GM23338 (cell line): ENCODE results near the gene TAF7L. TPM values are rescaled to one million over a fixed set of nuclear protein-coding genes. Genes with fewer than 3 reads are reported as not detected.
A peak's percentile ranks its signal among the peaks of the same experiment; 100 is the strongest.

ENCODE experiments used
- ATAC-seq: fragments of 200-7000 bp; cut with Tn5 transposase; 3 replicates; pipeline ENCODE4 v1.9.1; 2020
- DNase-seq: peaks from one replicate; pipeline ENCODE4 v3.0.0-alpha.2; 2015; ENCODE audit warnings: low spot score
- H2AFZ ChIP-seq: fragments of 200-600 bp; sonication (generic); 2 replicates; pipeline ENCODE4 v1.8.0; 2016; ENCODE audit warnings: antibody characterized with exemption, mild to moderate bottlenecking, moderate library complexity
- H3F3A ChIP-seq: fragments of 200-600 bp; sonication (generic); replicated peaks from 2 replicates; pipeline ENCODE4 v1.8.0; 2017; ENCODE audit warnings: antibody characterized with exemption, mixed run types, low read depth
- H3K27ac ChIP-seq: fragments of 200-600 bp; sonication (generic); 2 replicates; pipeline ENCODE4 v1.6.1; 2016; ENCODE audit warnings: low read depth
- H3K27me3 ChIP-seq: fragments of 200-600 bp; sonication (generic); 2 replicates; pipeline ENCODE4 v1.8.0; 2016; ENCODE audit warnings: mild to moderate bottlenecking, mixed run types, moderate library complexity; ENCODE audit not compliant: insufficient read depth
- H3K36me3 ChIP-seq: fragments of 200-600 bp; sonication (generic); 2 replicates; pipeline ENCODE4 v1.8.0; 2016; ENCODE audit warnings: mild to moderate bottlenecking; ENCODE audit not compliant: insufficient read depth
- H3K4me1 ChIP-seq: fragments of 200-600 bp; sonication (generic); 2 replicates; pipeline ENCODE4 v1.8.0; 2016; ENCODE audit warnings: mild to moderate bottlenecking, moderate library complexity; ENCODE audit not compliant: insufficient read depth
- H3K4me2 ChIP-seq: fragments of 200-600 bp; sonication (generic); 2 replicates; pipeline ENCODE4 v1.7.1; 2017; ENCODE audit warnings: mixed run types
- H3K4me3 ChIP-seq: fragments of 200-600 bp; sonication (generic); 2 replicates; pipeline ENCODE4 v1.6.1; 2016; ENCODE audit warnings: mixed run types
- H3K79me2 ChIP-seq: fragments of 200-600 bp; sonication (generic); replicated peaks from 2 replicates; pipeline ENCODE4 v1.8.0; 2017; ENCODE audit warnings: mild to moderate bottlenecking; ENCODE audit not compliant: insufficient read depth
- H3K9me2 ChIP-seq: fragments of 200-600 bp; sonication (generic); 2 replicates; pipeline ENCODE4 v1.8.0; 2017; ENCODE audit not compliant: insufficient read depth
- H4K20me1 ChIP-seq: fragments of 200-600 bp; sonication (generic); replicated peaks from 2 replicates; pipeline ENCODE4 v1.8.0; 2017; ENCODE audit warnings: mild to moderate bottlenecking; ENCODE audit not compliant: insufficient read depth
- H3K27ac Mint-ChIP-seq: 2 replicates; pipeline ENCODE4 v1.8.0; 2020; ENCODE audit warnings: inconsistent platforms, mild to moderate bottlenecking, moderate library complexity, mixed read lengths
- H3K27me3 Mint-ChIP-seq: 3 replicates; pipeline ENCODE4 v1.8.0; 2022; ENCODE audit warnings: low read depth, mild to moderate bottlenecking, moderate library complexity, mixed read lengths, inconsistent platforms; ENCODE audit not compliant: insufficient read depth, poor library complexity
- H3K36me3 Mint-ChIP-seq: 3 replicates; pipeline ENCODE4 v1.8.0; 2021; ENCODE audit warnings: low read depth, mild to moderate bottlenecking, inconsistent platforms, moderate library complexity, mixed read lengths
- H3K4me1 Mint-ChIP-seq: 3 replicates; pipeline ENCODE4 v1.8.0; 2020; ENCODE audit warnings: mild to moderate bottlenecking, inconsistent platforms, mixed read lengths
- H3K4me3 Mint-ChIP-seq: 3 replicates; pipeline ENCODE4 v1.8.0; 2021; ENCODE audit warnings: moderate library complexity, mild to moderate bottlenecking, inconsistent platforms, mixed read lengths
- H3K9me3 Mint-ChIP-seq: 3 replicates; pipeline ENCODE4 v1.8.0; 2020; ENCODE audit warnings: moderate library complexity, mild to moderate bottlenecking, inconsistent platforms, mixed read lengths
- CREB1 ChIP-seq: fragments of 250-450 bp; sonication (Bioruptor Pico); IDR thresholded peaks from 2 replicates; pipeline ENCODE4 v1.5.0; 2020; ENCODE audit warnings: low read depth, mild to moderate bottlenecking, moderate library complexity
- CTCF ChIP-seq, 2 experiments: fragments of 200-600 bp in 1 of 2; sonication (generic) in 1 of 2; conservative IDR thresholded peaks; 2 replicates each; pipeline versions ENCODE4 v1.5.1 to v1.6.1; 2016 to 2017; ENCODE audit warnings: antibody characterized with exemption in 2 of 2, low read depth in 2 of 2, mild to moderate bottlenecking in 2 of 2, moderate library complexity in 1 of 2
- EZH2 ChIP-seq: fragments of 200-600 bp; sonication (generic); IDR thresholded peaks from one replicate; pipeline ENCODE4 v1.8.0; 2017; ENCODE audit warnings: antibody characterized with exemption, mild to moderate bottlenecking, low read depth; ENCODE audit not compliant: unreplicated experiment
- EZH2phosphoT487 ChIP-seq: fragments of 200-600 bp; sonication (generic); IDR thresholded peaks from one replicate; pipeline ENCODE4 v1.8.1; 2018; ENCODE audit warnings: antibody characterized with exemption; ENCODE audit not compliant: unreplicated experiment
- JUNB ChIP-seq: IDR thresholded peaks from one replicate; pipeline ENCODE4 v1.6.1; 2016; ENCODE audit warnings: antibody characterized with exemption; ENCODE audit not compliant: unreplicated experiment
- NANOG ChIP-seq: IDR thresholded peaks from 2 replicates; pipeline ENCODE4 v1.6.1; 2016; ENCODE audit warnings: antibody characterized with exemption, borderline replicate concordance
- POLR2AphosphoS5 ChIP-seq: IDR thresholded peaks from 2 replicates; pipeline ENCODE4 v1.6.1; 2016; ENCODE audit warnings: antibody characterized with exemption, low read depth
- STAT1 ChIP-seq: IDR thresholded peaks from one replicate; pipeline ENCODE4 v1.6.1; 2016; ENCODE audit warnings: antibody characterized with exemption; ENCODE audit not compliant: unreplicated experiment
- ZNF114 ChIP-seq: fragments of 250-450 bp; sonication (Bioruptor Pico); IDR thresholded peaks from 2 replicates; pipeline ENCODE4 v1.5.0; 2020; ENCODE audit warnings: mild to moderate bottlenecking, moderate library complexity
- ZNF331 ChIP-seq: fragments of 250-450 bp; sonication (Bioruptor Pico); IDR thresholded peaks from 2 replicates; pipeline ENCODE4 v1.5.0; 2020; ENCODE audit warnings: low read depth, mild to moderate bottlenecking, moderate library complexity
- long read RNA-seq: library from polyadenylated mRNA; unstranded; transcript quantifications from one replicate; pipeline ENCODE4 v2.0.0, GENCODE V29; 2020; ENCODE audit not compliant: unreplicated experiment
- polyA plus RNA-seq: library from polyadenylated mRNA; unstranded; fragments of >200 nt; fragmentation: Nextera tagmentation; extraction: Ambion mirVana; gene quantifications from 2 replicates; pipeline ENCODE4 v1.2.1, GENCODE V29; 2016
- total RNA-seq: library from RNA; depleted of rRNA; stranded (reverse); fragments of >200 nt; shearing (Covaris generic); gene quantifications from 2 replicates; pipeline ENCODE4 v1.2.3, GENCODE V29; 2014; rRNA removed
- TF ChIP-seq, protein P1 (sequence below): IDR thresholded peaks from 2 replicates; pipeline ENCODE4 v1.6.1; 2016; ENCODE audit warnings: antibody characterized with exemption
- TF ChIP-seq, protein P2 (sequence below): fragments of 250-450 bp; sonication (Bioruptor Pico); IDR thresholded peaks from 2 replicates; pipeline ENCODE4 v1.5.0; 2020; ENCODE audit warnings: mild to moderate bottlenecking, moderate library complexity
- TF ChIP-seq, protein P3 (sequence below): IDR thresholded peaks from one replicate; pipeline ENCODE4 v1.6.1; 2018; ENCODE audit warnings: antibody characterized with exemption; ENCODE audit not compliant: unreplicated experiment

TAF7L gene
- 0.58 TPM in 1 of 2 replicates, not detected in the other for total RNA-seq
- polyA plus RNA-seq: 0.37 and 0.66 TPM in 2 replicates
- long read RNA-seq: 0 reads

DNA sequence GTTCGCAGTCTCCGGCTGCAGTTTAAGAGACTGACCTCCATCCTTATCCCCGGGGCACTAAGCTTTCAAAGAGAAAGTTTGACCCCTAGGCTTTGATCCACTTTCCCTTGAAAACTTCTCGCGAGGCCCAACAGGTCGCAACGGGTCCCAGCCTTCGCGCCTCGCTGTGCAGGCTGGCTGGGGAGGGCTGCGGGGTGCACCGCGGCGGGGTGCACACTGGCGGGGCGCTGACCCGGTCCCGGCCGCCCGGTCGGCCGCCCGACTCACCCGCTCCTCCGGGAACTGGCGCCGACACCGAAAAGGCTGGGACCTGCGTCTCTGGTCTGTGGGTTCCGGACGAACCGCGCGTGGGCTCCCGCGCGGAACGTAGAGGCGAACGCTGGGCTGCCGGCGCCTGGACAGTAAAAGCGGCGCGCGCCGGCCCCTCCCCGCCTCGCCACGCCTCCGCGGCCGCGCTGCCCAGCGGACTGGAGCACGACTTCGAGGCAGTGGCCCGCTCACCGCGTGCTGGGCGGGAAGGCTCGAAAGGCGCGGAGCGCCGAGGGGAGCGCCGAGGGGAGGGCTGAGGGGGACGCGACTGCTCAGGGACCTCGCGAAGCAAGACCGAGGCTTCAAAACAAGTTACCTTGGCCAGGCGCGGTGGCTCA, at the start of gene TAF7L:
TAF7L (minus strand) TSS at position 378 of the 647 bp plus-strand sequence. CDS start 3,791 bp downstream, outside the sequence.
- DNase-seq (peak; percentile 33), ATAC-seq (peak; percentile 54)
- H3K4me1 ChIP-seq: no peaks in the 10 kb centered on the region
- no peak within 1 kb of the TSS for H2AFZ ChIP-seq
- Mint-ChIP-seq H3K4me1 (no peaks in the 10 kb centered on the region), H3K36me3 (no peaks in the 10 kb centered on the region), H3K4me3 (no peak within 1 kb of the TSS), H3K9me3 (peaks cover 2% of the 10 kb centered on the region; the same call in 2 of the 3 replicates), H3K27ac (no peak within 1 kb of the TSS), H3K27me3 (no peaks in the 10 kb centered on the region)
- no peak for TF ChIP-seq NANOG
- TF ChIP-seq, protein P1, sequence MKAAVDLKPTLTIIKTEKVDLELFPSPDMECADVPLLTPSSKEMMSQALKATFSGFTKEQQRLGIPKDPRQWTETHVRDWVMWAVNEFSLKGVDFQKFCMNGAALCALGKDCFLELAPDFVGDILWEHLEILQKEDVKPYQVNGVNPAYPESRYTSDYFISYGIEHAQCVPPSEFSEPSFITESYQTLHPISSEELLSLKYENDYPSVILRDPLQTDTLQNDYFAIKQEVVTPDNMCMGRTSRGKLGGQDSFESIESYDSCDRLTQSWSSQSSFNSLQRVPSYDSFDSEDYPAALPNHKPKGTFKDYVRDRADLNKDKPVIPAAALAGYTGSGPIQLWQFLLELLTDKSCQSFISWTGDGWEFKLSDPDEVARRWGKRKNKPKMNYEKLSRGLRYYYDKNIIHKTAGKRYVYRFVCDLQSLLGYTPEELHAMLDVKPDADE: no peak
- no peak for TF ChIP-seq CREB1
- no peak for TF ChIP-seq ZNF114 (CRISPR knock-in tag)
- no peak for TF ChIP-seq STAT1
- no peak for TF ChIP-seq CTCF (conservative IDR thresholded peaks at IDR 0.05; ENCODE audit: low read depth in 2 of 2)
- TF ChIP-seq EZH2phosphoT487: no peak
- TF ChIP-seq, protein P2, sequence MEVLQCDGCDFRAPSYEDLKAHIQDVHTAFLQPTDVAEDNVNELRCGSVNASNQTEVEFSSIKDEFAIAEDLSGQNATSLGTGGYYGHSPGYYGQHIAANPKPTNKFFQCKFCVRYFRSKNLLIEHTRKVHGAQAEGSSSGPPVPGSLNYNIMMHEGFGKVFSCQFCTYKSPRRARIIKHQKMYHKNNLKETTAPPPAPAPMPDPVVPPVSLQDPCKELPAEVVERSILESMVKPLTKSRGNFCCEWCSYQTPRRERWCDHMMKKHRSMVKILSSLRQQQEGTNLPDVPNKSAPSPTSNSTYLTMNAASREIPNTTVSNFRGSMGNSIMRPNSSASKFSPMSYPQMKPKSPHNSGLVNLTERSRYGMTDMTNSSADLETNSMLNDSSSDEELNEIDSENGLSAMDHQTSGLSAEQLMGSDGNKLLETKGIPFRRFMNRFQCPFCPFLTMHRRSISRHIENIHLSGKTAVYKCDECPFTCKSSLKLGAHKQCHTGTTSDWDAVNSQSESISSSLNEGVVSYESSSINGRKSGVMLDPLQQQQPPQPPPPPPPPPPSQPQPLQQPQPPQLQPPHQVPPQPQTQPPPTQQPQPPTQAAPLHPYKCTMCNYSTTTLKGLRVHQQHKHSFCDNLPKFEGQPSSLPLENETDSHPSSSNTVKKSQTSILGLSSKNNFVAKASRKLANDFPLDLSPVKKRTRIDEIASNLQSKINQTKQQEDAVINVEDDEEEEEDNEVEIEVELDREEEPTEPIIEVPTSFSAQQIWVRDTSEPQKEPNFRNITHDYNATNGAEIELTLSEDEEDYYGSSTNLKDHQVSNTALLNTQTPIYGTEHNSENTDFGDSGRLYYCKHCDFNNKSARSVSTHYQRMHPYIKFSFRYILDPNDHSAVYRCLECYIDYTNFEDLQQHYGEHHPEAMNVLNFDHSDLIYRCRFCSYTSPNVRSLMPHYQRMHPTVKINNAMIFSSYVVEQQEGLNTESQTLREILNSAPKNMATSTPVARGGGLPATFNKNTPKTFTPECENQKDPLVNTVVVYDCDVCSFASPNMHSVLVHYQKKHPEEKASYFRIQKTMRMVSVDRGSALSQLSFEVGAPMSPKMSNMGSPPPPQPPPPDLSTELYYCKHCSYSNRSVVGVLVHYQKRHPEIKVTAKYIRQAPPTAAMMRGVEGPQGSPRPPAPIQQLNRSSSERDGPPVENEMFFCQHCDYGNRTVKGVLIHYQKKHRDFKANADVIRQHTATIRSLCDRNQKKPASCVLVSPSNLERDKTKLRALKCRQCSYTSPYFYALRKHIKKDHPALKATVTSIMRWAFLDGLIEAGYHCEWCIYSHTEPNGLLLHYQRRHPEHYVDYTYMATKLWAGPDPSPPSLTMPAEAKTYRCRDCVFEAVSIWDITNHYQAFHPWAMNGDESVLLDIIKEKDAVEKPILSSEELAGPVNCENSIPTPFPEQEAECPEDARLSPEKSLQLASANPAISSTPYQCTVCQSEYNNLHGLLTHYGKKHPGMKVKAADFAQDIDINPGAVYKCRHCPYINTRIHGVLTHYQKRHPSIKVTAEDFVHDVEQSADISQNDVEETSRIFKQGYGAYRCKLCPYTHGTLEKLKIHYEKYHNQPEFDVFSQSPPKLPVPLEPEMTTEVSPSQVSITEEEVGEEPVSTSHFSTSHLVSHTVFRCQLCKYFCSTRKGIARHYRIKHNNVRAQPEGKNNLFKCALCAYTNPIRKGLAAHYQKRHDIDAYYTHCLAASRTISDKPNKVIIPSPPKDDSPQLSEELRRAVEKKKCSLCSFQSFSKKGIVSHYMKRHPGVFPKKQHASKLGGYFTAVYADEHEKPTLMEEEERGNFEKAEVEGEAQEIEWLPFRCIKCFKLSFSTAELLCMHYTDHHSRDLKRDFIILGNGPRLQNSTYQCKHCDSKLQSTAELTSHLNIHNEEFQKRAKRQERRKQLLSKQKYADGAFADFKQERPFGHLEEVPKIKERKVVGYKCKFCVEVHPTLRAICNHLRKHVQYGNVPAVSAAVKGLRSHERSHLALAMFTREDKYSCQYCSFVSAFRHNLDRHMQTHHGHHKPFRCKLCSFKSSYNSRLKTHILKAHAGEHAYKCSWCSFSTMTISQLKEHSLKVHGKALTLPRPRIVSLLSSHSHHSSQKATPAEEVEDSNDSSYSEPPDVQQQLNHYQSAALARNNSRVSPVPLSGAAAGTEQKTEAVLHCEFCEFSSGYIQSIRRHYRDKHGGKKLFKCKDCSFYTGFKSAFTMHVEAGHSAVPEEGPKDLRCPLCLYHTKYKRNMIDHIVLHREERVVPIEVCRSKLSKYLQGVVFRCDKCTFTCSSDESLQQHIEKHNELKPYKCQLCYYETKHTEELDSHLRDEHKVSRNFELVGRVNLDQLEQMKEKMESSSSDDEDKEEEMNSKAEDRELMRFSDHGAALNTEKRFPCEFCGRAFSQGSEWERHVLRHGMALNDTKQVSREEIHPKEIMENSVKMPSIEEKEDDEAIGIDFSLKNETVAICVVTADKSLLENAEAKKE (CRISPR knock-in tag): no peak
- TF ChIP-seq, protein P3, sequence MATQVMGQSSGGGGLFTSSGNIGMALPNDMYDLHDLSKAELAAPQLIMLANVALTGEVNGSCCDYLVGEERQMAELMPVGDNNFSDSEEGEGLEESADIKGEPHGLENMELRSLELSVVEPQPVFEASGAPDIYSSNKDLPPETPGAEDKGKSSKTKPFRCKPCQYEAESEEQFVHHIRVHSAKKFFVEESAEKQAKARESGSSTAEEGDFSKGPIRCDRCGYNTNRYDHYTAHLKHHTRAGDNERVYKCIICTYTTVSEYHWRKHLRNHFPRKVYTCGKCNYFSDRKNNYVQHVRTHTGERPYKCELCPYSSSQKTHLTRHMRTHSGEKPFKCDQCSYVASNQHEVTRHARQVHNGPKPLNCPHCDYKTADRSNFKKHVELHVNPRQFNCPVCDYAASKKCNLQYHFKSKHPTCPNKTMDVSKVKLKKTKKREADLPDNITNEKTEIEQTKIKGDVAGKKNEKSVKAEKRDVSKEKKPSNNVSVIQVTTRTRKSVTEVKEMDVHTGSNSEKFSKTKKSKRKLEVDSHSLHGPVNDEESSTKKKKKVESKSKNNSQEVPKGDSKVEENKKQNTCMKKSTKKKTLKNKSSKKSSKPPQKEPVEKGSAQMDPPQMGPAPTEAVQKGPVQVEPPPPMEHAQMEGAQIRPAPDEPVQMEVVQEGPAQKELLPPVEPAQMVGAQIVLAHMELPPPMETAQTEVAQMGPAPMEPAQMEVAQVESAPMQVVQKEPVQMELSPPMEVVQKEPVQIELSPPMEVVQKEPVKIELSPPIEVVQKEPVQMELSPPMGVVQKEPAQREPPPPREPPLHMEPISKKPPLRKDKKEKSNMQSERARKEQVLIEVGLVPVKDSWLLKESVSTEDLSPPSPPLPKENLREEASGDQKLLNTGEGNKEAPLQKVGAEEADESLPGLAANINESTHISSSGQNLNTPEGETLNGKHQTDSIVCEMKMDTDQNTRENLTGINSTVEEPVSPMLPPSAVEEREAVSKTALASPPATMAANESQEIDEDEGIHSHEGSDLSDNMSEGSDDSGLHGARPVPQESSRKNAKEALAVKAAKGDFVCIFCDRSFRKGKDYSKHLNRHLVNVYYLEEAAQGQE: no peak
- no peak for TF ChIP-seq EZH2
- TF ChIP-seq ZNF331 (CRISPR knock-in tag): no peak
- TF ChIP-seq POLR2AphosphoS5: no peak
- no peak for TF ChIP-seq JUNB
- no peaks in the 10 kb centered on the region for H3K36me3 ChIP-seq
- H3F3A ChIP-seq: no peaks in the 10 kb centered on the region
- no peaks in the 10 kb centered on the region for H3K79me2 ChIP-seq
- no peaks in the 10 kb centered on the region for H4K20me1 ChIP-seq
- H3K9me2 ChIP-seq: no peaks in the 10 kb centered on the region
- no peak within 1 kb of the TSS; the same call in 1 of the 2 replicates for H3K4me2 ChIP-seq
- peak within 1 kb of the TSS; percentile 34; the same call in 1 of the 2 replicates for H3K4me3 ChIP-seq
- H3K27ac ChIP-seq: no peak within 1 kb of the TSS
- H3K27me3 ChIP-seq: peaks cover 21% of the 10 kb centered on the region
